GM19328 (cell line): Measurements from ENCODE around the gene ITM2A.
A peak's percentile ranks its signal among the peaks of the same experiment; 100 is the strongest.

Experiments used
- ATAC-seq: cut with Tn5 transposase; IDR thresholded peaks from one replicate; pipeline ENCODE4 v1.9.1; 2021; ENCODE audit warnings: mild to moderate bottlenecking, moderate library complexity; ENCODE audit not compliant: unreplicated experiment

The ITM2A gene

DNA sequence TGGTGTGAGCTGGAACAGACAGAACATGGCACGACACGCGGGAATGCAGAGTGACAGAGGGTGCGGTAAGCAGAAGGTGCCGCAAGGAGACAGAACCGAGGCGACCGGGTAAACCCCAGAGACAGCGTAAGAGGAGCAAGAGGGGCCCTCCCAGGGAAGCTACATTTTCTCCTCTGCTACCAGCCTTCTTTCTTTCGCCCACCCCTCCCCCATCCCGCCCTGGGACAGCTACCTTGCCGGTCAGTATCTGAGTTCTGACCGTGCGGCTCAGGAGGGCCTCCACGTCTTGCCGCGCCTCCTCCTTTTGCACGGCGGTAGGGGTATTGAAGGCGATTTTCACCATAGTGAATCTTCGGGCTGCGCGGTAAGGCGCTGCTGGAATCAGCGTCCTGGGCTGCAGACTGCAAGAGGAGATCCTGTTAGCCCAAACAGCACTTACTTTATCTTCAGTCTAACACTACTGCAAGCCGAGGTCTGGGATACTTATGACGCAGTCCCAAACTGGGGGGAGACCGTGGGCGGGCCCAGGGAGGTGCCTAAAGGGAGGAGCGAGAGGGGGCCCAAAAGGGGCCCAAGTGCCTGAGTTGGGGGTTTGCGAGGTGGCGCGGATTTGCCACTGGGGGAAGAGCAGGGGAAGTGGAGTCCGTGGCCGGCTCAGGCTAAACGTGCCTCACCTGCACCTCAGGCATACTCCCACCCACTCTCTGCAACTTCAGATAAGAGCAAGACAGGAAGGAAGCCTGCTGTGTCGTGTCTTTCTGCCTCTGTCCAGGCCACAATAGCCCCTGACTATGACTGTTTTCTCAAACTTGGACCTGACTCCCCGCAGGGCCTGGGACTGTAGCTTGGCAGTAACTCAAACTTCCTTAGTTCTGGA, at the start of gene ITM2A:
TSS of gene ITM2A (minus strand) at position 462 of the 877 bp plus-strand sequence. CDS start at position 343, 119 bp downstream.
- ATAC-seq, result peak; percentile 48

DNA sequence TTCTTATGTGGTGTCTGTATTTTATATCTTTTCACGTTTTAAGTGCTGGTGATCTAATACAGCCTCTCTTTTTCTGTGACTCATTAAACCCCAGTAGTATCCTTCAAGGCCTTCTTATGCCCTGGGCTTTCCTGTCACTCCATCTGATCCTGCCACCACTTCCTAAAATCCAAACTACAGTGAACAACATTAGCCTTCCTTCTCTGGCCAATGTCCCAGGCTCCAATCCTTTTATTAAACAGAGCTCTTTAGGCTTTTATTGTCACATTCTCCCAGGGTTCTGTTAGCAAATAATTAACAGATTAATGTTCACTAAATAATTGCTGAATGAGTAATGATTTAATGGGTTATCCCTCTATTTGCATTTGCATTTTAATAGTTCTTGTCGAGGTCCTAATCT, 47.9 kb upstream of the ITM2A start:
- ATAC-seq, result no peak

DNA sequence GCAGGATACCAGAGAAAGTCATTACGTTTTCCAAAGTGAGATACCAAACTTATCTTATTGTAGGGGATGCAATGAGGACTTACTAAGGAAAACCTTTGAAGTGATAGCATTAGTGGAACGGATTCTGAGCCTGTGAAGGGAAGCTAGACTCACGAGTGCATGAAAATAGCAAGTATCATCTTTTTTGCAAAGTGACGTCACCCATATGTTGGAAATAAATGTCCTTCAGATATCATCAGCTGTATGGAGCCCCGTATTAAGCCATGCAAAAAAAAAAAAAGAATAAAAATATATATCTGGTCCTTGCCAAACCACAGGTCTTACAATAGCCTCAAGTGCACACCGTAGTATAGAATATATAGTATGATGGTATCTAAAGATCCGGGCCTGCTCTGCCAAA, 46.8 kb upstream of the ITM2A start:
- ATAC-seq, result no peak

DNA sequence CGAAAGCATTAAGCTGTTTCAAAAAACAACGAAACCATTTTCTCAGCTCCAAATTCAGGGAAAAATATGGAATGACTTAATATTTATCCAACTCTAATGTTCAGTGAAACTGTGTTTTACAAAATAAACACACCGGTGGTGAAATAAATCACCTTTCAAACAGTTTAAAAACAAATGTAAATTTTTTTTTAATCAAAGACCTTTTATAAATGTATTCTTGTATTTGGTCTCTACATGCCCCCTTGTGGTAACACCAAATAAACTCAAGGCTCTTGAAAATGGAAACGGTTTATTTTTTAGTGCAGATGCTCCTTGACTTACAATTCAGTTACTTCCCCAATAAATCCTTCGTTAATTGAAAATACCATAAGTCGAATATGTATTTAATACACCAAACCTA, 45.8 kb upstream of the ITM2A start:
- ATAC-seq, result no peak

DNA sequence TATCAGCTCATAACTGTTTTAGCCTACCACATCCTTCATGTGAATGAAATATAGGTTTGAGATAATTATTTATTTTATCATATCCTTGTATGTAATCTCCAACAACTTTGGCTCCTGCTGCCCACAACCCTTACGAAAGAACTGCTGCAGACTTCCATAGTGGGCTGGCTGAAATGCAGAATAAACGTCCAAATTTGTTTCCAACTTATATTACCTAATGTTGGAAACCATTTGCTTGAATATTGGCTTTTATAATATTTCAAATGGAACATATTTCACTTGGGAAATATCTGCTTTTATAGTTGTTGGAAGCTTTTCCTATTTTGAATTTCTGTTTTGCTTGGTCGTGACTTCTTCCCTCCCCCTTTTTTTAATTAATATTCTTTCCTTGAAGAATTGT, 45.0 kb upstream of the ITM2A start:
- no peak for ATAC-seq

DNA sequence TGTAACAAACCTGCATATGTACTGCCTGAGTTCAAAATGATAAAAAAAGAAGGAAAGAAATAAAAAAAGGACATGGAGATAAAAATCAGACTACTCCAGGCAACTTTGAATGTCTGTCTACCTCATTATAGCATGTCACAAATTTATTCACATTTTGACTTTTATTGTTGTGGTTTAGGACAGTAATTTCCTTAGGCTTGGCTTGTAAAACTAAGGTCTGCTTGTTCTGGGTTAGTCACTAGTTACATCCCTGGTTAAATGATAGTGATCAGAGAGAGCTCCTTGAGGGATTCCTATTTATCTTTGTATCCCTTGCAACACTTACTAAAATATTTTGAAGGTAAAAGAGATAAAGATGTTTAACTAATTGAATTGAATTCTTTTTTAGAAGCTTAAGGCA, 42.5 kb upstream of the ITM2A start:
- ATAC-seq, result no peak

DNA sequence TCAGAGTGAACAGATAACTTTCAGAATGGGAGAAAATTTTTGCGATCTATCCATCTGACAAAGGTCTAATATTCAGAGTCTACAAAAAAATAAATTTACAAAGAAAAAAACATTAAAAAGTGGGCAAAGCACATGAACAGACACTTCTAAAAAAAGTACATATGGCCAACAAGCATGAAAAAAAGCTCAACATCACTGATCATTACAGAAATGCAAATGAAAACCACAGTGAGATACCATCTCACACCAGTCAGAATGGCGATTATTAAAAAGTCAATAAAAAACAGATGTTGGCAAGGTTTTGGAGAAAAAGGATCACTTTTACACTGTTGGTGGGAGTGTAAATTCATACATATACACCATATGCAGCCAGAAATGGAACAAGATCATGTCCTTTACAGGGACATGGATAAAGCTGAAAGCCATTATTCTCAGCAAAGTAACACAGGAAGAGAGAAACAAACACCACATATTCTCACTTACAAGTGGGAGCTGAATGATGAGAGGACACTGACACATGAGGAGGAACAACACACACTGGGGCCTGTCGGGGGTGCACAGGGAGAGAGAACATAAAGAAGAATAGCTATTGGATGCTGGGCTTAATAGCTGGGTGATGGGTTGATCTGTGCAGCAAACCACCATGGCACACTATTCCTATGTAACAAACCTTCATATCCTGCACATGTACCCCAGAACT, 41.6 kb upstream of the ITM2A start:
- ATAC-seq, result no peak

DNA sequence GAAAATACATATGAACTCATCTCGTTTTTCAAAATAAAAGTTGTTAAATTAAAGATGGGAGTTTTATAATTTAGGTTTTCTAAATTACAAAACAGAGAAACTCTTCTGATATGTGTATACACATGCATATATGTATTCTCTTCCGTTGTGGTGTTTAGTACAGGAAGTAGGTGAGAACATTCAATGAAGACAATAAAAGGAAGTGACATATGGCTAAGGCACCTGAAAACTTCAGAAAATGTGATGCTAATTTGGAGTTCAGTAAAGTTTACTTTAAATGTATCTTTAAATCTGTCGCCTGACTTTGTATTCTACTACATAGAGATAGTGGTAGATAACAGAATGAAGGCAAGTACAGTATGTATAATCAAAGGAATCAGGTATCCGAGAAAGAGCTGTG, 33.5 kb upstream of the ITM2A start:
- ATAC-seq, result no peak

DNA sequence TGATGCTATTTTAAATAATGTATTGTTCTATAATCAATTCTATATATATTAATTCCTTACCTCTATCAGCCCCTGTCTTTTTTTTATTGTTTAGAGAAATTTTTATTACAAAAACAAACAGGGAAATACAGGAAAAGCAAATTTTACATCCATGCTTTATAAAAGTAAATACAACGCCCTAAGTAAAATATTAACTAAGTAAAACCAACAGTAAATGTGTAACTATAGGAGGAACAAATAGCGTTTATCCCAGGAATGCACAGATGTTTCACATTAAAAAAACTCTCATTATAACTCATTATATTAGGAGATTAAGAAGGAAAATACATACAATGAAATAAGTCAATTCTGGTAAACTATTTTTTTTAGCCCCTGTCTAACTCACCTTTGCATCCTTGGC, 8.2 kb upstream of the ITM2A start:
- no peak for ATAC-seq

DNA sequence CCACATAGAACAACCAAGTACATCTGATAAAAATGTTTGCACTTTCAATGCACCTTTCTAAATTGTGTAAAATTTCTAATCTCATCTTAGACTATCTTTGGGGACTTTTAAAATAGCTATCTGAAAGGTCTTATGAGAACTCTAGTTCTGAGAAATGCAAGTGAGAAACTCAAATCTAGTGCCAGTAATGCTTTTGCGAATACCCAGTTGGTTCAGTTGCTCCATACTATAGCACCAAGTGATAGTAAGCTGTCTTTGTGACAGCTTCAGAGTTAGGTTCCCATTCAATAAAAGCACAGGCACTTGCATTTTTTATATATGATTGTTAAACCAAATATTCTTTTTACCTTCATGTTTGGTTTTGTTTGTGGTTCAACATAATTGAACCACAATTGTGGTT, 4.5 kb upstream of the ITM2A start:
- no peak for ATAC-seq

DNA sequence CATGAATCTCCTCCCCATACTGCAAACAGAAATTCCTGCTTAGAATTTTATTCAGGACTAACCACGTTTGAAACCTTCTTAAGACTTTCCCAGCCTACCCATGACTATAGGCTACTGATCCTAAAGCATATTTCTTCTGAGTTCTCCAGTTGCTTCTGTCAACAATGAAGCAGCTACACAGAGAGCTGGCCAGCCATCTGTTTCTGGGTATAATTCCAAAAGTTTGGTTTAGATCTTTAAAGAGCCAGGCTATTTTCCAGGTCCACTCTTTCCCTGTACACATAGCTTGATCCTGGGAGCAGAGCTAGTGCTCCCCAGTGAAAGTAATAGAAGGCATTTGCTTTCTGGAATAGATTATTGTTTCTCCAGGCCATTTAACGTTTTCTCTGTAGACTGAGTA, 4.0 kb upstream of the ITM2A start:
- ATAC-seq, result no peak

DNA sequence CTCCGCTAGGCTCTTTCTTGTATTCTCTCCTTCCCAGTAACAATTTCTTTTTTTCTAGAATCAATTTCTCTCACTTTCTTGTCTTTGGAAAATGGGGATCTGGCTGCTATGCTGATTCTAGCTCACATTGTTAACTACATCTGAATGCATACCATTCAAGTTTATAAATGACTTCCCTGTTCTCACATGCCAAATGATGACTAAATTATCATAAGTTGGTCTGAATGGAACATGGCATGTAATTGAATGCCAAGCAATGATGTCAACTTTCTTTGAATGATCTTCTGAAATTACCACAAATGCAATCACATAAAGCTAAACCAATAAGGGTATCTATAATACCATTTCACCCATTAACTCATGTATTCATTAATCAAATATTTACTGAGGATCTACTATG, 2.7 kb upstream of the ITM2A start:
- no peak for ATAC-seq

DNA sequence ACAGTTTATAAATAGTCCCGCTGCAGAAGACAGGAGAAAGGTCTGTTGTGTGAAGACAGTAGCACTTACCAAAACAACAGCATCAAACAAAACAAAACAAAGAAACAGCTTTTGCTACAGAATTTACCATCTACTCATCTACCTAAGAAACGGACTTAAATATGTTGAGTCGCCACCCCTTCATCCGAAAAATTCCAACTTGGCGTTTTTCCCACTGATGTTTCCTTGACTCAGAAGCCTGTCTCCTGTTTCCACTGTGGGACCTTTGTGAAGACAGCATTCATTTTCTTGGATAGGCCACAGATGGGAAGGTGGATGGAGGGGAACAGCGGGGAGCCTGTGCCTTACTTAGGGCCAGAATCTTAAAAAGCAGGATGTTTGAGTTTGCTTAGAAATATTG, 1.3 kb upstream of the ITM2A start:
- no peak for ATAC-seq

DNA sequence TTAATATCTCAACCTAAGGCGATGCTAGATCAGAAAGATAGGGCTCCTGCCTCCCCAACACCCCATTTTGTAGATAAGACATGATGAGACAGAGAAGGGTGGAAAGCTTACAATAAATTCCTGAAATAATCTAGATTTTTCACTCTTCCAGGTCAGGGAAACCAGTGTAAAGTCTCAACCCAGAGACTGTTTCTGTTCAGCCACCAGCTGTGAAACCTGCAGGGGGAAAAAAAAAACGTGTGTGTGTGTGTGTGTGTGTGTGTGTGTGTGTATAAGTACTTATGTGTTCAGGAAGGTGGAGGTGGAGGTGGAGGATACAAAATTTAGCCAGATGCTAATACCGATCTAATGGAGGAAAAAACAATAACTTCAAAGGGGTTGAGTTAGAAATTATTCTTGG, 773 bp upstream of the ITM2A start:
- ATAC-seq, result no peak

DNA sequence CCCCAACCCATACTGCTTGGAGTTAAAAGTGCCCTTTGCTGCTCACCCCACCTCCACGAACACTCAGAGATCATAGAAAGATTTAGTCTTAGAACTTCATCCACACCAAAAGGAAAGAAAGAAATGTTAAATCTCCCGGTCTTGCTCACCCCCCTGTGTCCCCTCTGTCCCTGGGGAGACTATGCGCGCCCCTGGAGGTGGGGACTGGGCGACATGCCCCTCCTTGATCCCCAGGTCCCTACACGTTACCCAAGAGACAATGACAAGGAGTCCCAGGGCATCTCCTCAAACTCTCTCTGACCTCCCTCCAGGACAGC, 620 bp downstream of the ITM2A start:
- no peak for ATAC-seq

DNA sequence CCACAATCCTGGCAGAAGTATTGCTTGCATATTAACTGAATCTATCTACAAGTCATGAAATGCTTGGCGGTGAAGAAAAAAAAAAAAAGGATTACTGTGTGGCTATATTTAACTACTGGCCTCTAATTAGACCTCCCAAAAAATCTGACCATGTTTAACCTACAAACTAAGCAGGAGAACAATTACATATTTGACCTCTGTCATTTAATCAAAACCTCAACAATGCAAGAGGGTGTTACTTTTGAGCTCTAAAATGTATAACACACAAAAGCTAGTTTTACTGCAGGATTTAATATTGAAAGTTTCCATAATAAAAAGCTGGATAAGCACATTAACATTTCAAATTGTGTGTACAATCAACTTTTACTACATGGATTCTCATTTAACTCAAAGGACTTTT, 1.5 kb downstream of the ITM2A start:
- ATAC-seq, result no peak

DNA sequence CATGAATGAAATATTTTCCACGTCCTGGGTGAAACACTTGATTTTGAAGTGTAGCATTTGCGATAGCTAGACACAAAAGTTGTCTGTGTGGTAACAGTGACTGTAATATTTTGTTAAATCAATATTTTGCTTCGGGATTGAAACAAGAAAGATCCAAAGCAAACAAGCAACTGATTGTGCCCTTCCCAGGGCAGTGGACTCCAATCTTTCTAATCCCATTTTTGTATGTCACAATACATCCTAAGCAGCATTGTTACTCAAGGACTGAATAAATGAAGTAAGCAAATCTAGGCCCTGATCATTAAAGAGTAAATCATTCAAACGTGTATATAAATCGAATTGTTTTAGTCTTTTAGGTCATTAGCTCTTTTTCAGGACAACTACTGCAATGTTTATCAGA, 2.8 kb downstream of the ITM2A start:
- ATAC-seq, result no peak

DNA sequence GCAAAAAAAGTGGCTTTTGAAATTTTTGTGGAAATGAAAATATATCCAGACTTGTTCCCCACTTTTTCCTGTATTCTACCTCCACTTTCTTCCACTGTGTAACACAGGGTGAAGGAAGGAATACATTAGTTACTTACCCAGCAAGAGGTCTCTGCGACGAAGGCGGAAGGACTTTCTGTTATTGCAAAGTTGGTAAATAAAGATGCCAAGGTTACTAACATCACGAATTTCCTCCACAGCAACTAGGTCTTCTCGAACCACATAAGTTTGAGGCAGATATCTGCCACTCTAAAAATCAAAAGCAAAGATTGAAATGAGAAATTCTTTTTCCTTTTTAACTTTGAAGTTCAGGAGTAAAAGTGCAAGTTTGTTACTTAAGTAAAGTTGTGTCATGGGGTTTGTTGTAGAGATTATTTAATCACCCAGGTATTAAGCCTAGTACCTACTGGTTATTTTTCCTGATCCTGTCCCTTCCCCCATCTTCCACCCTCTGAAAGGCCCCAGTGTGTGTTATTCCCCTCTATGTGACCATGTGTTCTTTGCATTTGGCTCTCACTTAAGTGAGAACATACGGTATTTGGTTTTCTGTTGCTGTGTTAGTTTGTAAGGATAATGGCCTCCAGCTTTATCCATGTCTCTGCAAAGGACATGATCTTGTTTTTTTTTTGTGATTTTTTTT, 5.8 kb downstream of the ITM2A start:
- no peak for ATAC-seq

DNA sequence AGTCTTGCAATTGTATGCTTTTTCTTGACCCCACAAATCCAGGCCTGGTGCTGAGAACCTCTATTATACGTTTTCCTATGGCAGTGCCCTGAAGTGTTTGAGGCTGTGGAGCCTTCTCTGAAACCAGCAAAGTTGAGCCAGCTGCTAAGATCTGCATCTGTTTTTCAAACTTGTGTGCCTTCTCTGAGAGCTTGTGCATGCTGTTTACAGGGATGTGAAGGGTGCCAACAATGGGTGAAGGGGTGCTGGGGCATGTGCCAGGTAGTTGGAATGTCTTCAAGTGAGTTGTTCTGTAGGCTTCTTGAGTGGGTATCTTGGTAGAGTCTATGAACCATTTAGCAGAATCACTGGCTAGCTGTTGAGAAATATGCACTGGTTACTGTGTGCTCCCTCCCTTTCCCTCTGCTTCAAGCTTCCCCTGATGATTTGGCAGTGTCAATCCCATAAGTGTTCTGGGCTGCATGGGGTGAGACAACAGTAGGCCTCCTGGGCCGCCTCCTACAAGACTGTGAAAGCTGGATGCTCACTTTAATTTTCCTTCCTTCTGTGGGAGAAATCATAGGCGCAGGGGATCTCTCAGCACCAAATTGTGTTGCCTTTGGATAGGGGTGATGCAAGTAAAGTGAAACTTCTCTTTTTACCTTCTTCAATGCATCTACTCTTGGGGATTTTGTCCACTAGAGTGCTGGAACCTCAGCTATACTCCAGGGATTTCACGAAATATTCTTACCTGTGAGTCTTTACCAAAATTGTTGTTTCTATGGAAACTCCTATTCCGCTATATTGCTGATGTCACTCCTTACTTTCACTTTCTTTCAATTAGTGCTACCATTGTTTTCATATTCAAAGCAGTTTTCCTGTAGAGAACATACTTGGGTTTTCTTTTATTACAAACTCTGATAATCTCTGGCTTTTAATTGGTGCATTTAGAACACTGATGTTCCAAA, 30.0 kb downstream of the ITM2A start:
- no peak for ATAC-seq

DNA sequence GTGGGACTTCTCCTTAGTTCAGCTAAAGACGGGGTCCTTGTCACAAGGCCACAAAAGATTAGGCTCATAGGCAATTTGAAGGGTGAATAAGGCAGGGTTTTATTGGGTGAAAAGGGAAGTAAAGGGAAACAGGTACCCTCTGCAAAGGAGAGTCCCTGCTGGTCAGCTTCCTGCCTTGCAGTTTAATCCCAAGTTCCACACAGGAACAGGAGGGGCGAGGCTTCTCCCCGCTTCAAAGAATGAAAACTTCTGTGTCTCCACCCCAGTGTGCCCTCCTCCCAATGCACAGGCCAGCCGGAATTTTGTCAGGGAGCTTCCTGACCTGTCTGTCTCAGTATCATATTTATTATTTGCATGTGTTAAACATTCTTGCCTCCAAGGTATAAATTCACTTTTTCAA, 37.1 kb downstream of the ITM2A start:
- ATAC-seq, result no peak
